HG03571 (cell line): ENCODE results near the gene RAB42.
A peak's percentile ranks its signal among the peaks of the same experiment; 100 is the strongest.
"Not testable (repeated sequence)": the region's sequence is repeated elsewhere in the genome, so short reads cannot be mapped to it uniquely, and the experiment has no call there.

Experiments
- ATAC-seq: cut with Tn5 transposase; IDR thresholded peaks from one replicate; pipeline ENCODE4 v1.9.1; 2021; ENCODE audit not compliant: unreplicated experiment

The RAB42 gene

GRCh38 chr1:28582248-28582615 lies 9.8 kb upstream of the RAB42 start:
- no peak for ATAC-seq

GRCh38 chr1:28586585-28587391 lies 5.3 kb upstream of the RAB42 start:
- not testable (repeated sequence) for ATAC-seq

- ATAC-seq: no peak
These were observed 431 bp downstream of the RAB42 start for GRCh38 chr1:28592321-28593071.

GRCh38 chr1:28593988-28594356 lies 1.9 kb downstream of the RAB42 start:
- not testable (repeated sequence) for ATAC-seq

GRCh38 chr1:28594686-28595411 lies 2.8 kb downstream of the RAB42 start:
- ATAC-seq: not testable (repeated sequence)

GRCh38 chr1:28595412-28596191 lies 3.5 kb downstream of the RAB42 start:
- ATAC-seq: no peak

GRCh38 chr1:28596276-28596675 lies 4.2 kb downstream of the RAB42 start:
- not testable (repeated sequence) for ATAC-seq

- ATAC-seq: no peak
These were observed 9.6 kb downstream of the RAB42 start for GRCh38 chr1:28601696-28602095.

GRCh38 chr1:28602536-28603439 lies 10.7 kb downstream of the RAB42 start:
- ATAC-seq: no peak

GRCh38 chr1:28604411-28604810 lies 12.3 kb downstream of the RAB42 start:
- ATAC-seq: no peak

- ATAC-seq: no peak
These were observed 12.9 kb downstream of the RAB42 start for GRCh38 chr1:28604962-28605361.

- no peak for ATAC-seq
These were observed 14.7 kb downstream of the RAB42 start for GRCh38 chr1:28606771-28607170.

- no peak for ATAC-seq
These were observed 21.1 kb downstream of the RAB42 start for GRCh38 chr1:28613175-28613574.

- ATAC-seq: no peak
These were observed 39.6 kb downstream of the RAB42 start for GRCh38 chr1:28631713-28632112.

- no peak for ATAC-seq
These were observed 40.5 kb downstream of the RAB42 start for GRCh38 chr1:28632560-28632959.

GRCh38 chr1:28640766-28641165 lies 48.7 kb downstream of the RAB42 start:
- no peak for ATAC-seq

GRCh38 chr1:28642056-28642846 lies 50.2 kb downstream of the RAB42 start:
- peak; percentile 9 for ATAC-seq

GRCh38 chr1:28642847-28643635 lies 51.0 kb downstream of the RAB42 start, which contains the start of gene TAF12:
TSS of gene TAF12 (minus strand) at chr1:28643067. CDS start at chr1:28622081, 20,986 bp downstream.
- peak; percentile 67 for ATAC-seq
